Tibial nerve (tissue), 4 donors: ENCODE measurements around the gene GABRE.

Source experiments
- EP300 ChIP-seq, 2 donors: sonication (generic); formaldehyde crosslinking; IDR thresholded peaks; one replicate each; pipeline ENCODE4 v1.6.1; 2017; ENCODE audit warnings: antibody characterized with exemption in 2 of 2, mild to moderate bottlenecking in 1 of 2
- POLR2A ChIP-seq, 2 donors: fragments of 450-650 bp; IDR thresholded peaks; one replicate each; pipeline ENCODE4 v1.6.1; 2017; ENCODE audit warnings: antibody characterized with exemption in 2 of 2, mild to moderate bottlenecking in 2 of 2, moderate library complexity in 2 of 2
- TF ChIP-seq, protein P1 (sequence below), 5 experiments: fragments of 200-600 bp in 3 of 5; fragments of 450-650 bp in 2 of 5; sonication (generic) in 3 of 5; IDR thresholded peaks; one replicate each; pipeline ENCODE4 v1.5.1; 2016 to 2019; ENCODE audit warnings: antibody characterized with exemption in 5 of 5, mild to moderate bottlenecking in 3 of 5, moderate library complexity in 2 of 5

GRCh38 chrX:151970661-151971060 is 3.8 kb downstream of the GABRE start:
- TF ChIP-seq, protein P1, sequence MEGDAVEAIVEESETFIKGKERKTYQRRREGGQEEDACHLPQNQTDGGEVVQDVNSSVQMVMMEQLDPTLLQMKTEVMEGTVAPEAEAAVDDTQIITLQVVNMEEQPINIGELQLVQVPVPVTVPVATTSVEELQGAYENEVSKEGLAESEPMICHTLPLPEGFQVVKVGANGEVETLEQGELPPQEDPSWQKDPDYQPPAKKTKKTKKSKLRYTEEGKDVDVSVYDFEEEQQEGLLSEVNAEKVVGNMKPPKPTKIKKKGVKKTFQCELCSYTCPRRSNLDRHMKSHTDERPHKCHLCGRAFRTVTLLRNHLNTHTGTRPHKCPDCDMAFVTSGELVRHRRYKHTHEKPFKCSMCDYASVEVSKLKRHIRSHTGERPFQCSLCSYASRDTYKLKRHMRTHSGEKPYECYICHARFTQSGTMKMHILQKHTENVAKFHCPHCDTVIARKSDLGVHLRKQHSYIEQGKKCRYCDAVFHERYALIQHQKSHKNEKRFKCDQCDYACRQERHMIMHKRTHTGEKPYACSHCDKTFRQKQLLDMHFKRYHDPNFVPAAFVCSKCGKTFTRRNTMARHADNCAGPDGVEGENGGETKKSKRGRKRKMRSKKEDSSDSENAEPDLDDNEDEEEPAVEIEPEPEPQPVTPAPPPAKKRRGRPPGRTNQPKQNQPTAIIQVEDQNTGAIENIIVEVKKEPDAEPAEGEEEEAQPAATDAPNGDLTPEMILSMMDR (IDR thresholded peaks at IDR 0.05) = no peak
- TF ChIP-seq POLR2A (IDR thresholded peaks at IDR 0.05) (no peak), EP300 (IDR thresholded peaks at IDR 0.05) (peak in 1 of 2 donors; percentile 75)
